Effector memory CD4-positive, alpha-beta T cell (primary cell): ENCODE results near the gene NXN.
"Not testable (repeated sequence)": the region's sequence is repeated elsewhere in the genome, so short reads cannot be mapped to it uniquely, and the experiment has no call there.

Experiments used
- DNase-seq, 3 donors: peaks; one replicate each; pipeline ENCODE4 v3.0.0-alpha.2; 2020
- H3K27ac ChIP-seq: 2 replicates; pipeline ENCODE4 v1.7.0; 2013; ENCODE audit warnings: mild to moderate bottlenecking, low read length, moderate library complexity; ENCODE audit not compliant: insufficient read depth, poor library complexity, severe bottlenecking
- H3K27me3 ChIP-seq: replicated peaks from 2 replicates; pipeline ENCODE4 v1.7.0; 2013; ENCODE audit warnings: mild to moderate bottlenecking, low read length; ENCODE audit not compliant: insufficient read depth, control insufficient read depth, poor library complexity, severe bottlenecking
- H3K36me3 ChIP-seq: 2 replicates; pipeline ENCODE4 v1.7.0; 2013; ENCODE audit warnings: mild to moderate bottlenecking, low read length, moderate library complexity; ENCODE audit not compliant: control insufficient read depth, insufficient read depth
- H3K4me1 ChIP-seq: 2 replicates; pipeline ENCODE4 v1.7.0; 2013; ENCODE audit warnings: low read length, mild to moderate bottlenecking; ENCODE audit not compliant: control insufficient read depth, insufficient read depth, poor library complexity, severe bottlenecking
- H3K4me3 ChIP-seq: 2 replicates; pipeline ENCODE4 v1.7.0; 2013; ENCODE audit warnings: low read length, low read depth, mild to moderate bottlenecking; ENCODE audit not compliant: insufficient read depth, poor library complexity, severe bottlenecking
- H3K9me3 ChIP-seq: 2 replicates; pipeline ENCODE4 v1.7.0; 2013; ENCODE audit warnings: mild to moderate bottlenecking, low read length, moderate library complexity; ENCODE audit not compliant: control insufficient read depth

The NXN gene

DNA sequence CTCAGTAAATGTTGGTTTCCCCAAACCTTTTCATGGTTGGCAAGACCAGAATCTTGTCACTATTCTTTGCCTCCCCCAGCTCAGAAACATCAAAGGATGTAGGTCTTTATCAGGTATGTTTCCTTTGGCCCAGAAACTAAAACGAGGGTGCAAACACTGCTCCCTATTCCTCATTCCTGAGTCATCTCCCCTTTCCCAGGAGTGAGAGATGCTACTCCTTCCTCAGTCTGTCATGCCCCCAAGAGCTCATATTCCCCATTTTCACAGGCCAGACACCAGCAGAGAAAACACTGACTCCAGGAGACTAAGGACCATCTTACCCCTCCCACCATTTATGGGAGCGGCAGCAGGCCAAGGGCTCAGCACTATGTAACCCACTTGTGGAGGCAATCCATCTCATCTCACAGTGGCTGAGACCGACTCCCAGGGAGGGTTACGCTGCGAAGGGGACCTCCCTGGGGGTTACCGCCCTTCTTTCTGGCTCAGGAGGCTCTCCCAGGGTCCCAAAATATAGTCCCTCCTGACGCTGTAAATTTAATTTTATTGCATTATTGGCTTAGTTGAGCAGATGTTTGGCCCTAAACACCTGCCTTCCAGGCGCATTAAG lies 229.0 kb downstream of the NXN start:
- no peak overlapping the region for H3K4me3 ChIP-seq
- no peak overlapping the region for H3K27ac ChIP-seq

GRCh38 chr17:749359-749758 lies 230.2 kb downstream of the NXN start:
- peaks cover 32% of the 10 kb centered on the region for H3K36me3 ChIP-seq
- H3K27me3 ChIP-seq, DNase-seq, H3K9me3 ChIP-seq, H3K27ac ChIP-seq, H3K4me3 ChIP-seq: not testable (repeated sequence)
- peaks cover 19% of the 10 kb centered on the region for H3K4me1 ChIP-seq

More for the DNA sequence above, 229.0 kb downstream of the NXN start:
- H3K27me3 ChIP-seq = no peaks in the 10 kb centered on the region
- no peaks in the 10 kb centered on the region for H3K9me3 ChIP-seq
- no peak for DNase-seq
- peaks cover 21% of the 10 kb centered on the region for H3K36me3 ChIP-seq
- peaks cover 19% of the 10 kb centered on the region for H3K4me1 ChIP-seq
